Measurements from ENCODE around the gene CTXN3.

- TF ChIP-seq CTCF (IDR thresholded peaks at IDR 0.05) (no peak), POLR2A (IDR thresholded peaks at IDR 0.05) (no peak)
These were observed 14.9 kb upstream of the CTXN3 start for GRCh38 chr5:127634007-127634406.
